Karpas-422 (cell line): Measurements from ENCODE around the gene CACNA1C. TPM values are rescaled to one million over a fixed set of nuclear protein-coding genes. Genes with fewer than 3 reads are reported as not detected.

ENCODE experiments used
- DNase-seq: peaks from one replicate; pipeline ENCODE4 v3.0.0-alpha.2; 2015
- H2AFZ ChIP-seq: fragments of 200-600 bp; sonication (generic); 2 replicates; pipeline ENCODE4 v1.6.1; 2014; ENCODE audit warnings: antibody characterized with exemption, low read length, mixed read lengths
- H3K27ac ChIP-seq: fragments of 200-600 bp; sonication (generic); 2 replicates; pipeline ENCODE4 v1.5.1; 2014; ENCODE audit warnings: mild to moderate bottlenecking, low read length, moderate library complexity
- H3K27me3 ChIP-seq: fragments of 200-600 bp; sonication (generic); 2 replicates; pipeline ENCODE4 v1.6.1; 2014; ENCODE audit warnings: low read length, mixed read lengths
- H3K36me3 ChIP-seq: fragments of 200-600 bp; sonication (generic); 2 replicates; pipeline ENCODE4 v1.6.1; 2014; ENCODE audit warnings: low read length, mixed read lengths; ENCODE audit not compliant: insufficient read depth
- H3K4me1 ChIP-seq: fragments of 200-600 bp; sonication (generic); 2 replicates; pipeline ENCODE4 v1.6.1; 2014; ENCODE audit warnings: mild to moderate bottlenecking, low read length, mixed read lengths
- H3K4me2 ChIP-seq: fragments of 200-600 bp; sonication (generic); 2 replicates; pipeline ENCODE4 v1.6.1; 2014; ENCODE audit warnings: low read length, low read depth, mild to moderate bottlenecking; ENCODE audit not compliant: poor library complexity, severe bottlenecking
- H3K4me3 ChIP-seq: fragments of 200-600 bp; sonication (generic); 2 replicates; pipeline ENCODE4 v1.5.1; 2014; ENCODE audit warnings: mild to moderate bottlenecking, antibody characterized with exemption, low read length, mixed read lengths
- H3K79me2 ChIP-seq: fragments of 200-600 bp; sonication (generic); 2 replicates; pipeline ENCODE4 v1.6.1; 2014; ENCODE audit warnings: mild to moderate bottlenecking, low read length, mixed read lengths
- H3K9ac ChIP-seq: fragments of 200-600 bp; sonication (generic); 2 replicates; pipeline ENCODE4 v1.6.0; 2014; ENCODE audit warnings: low read length
- H3K9me2 ChIP-seq: fragments of 200-600 bp; sonication (generic), shearing (Covaris generic); replicated peaks from 2 replicates; pipeline ENCODE4 v1.6.0; 2014; ENCODE audit warnings: mild to moderate bottlenecking, low read length, moderate library complexity; ENCODE audit not compliant: insufficient read depth
- H3K9me3 ChIP-seq: fragments of 300-700, 200-600 bp; sonication (generic); 2 replicates; pipeline ENCODE4 v1.6.1; 2014; ENCODE audit warnings: low read length, mixed read lengths
- H4K20me1 ChIP-seq: fragments of 200-600 bp; sonication (generic); 2 replicates; pipeline ENCODE4 v1.6.1; 2014; ENCODE audit warnings: mild to moderate bottlenecking, antibody characterized with exemption, low read length, low read depth; ENCODE audit not compliant: insufficient read depth
- total RNA-seq: library from RNA; depleted of rRNA; stranded (reverse); fragments of >200 nt; shearing (Covaris generic); gene quantifications from 2 replicates; pipeline ENCODE4 v1.2.3, GENCODE V29; 2014; ENCODE audit warnings: low replicate concordance

CACNA1C gene
- total RNA-seq, 1 experiment from 2014 or later: 0.11 TPM

- Histone ChIP-seq H3K79me2 (no peaks in the 10 kb centered on the region), H3K27me3 (no peaks in the 10 kb centered on the region), H3K27ac (no peak overlapping the region), H3K9ac (no peak overlapping the region), H4K20me1 (no peaks in the 10 kb centered on the region), H2AFZ (no peak overlapping the region), H3K4me1 (no peaks in the 10 kb centered on the region), H3K4me3 (no peak overlapping the region), H3K9me2 (no peaks in the 10 kb centered on the region), H3K36me3 (no peaks in the 10 kb centered on the region), H3K4me2 (no peak overlapping the region), H3K9me3 (no peaks in the 10 kb centered on the region)
- no peak for DNase-seq
Measured at GRCh38 chr12:2027351-2027750, 25.4 kb upstream of the CACNA1C start.

DNA sequence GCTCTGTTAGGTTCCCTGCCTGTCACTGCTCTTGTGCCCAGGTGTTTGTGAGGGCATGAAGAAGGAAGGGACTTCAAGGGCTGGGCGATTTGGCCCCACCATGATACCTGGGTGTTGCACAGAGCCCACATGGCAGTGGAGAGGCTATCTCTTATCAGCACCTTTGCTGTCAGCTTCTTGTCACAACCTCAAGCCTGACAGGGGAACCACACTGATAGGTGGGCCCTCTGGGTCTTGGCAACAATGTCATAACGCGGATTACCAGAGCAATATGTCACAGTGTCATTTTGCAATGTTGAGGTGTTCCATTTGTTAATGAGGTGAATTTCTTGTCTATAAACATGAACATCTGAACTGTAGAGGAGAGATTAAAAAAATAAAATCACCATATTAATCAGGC lies 22.9 kb upstream of the CACNA1C start:
- Histone ChIP-seq H3K79me2 (no peaks in the 10 kb centered on the region), H3K27ac (no peak overlapping the region), H2AFZ (no peak overlapping the region), H3K9me2 (no peaks in the 10 kb centered on the region), H3K4me2 (no peak overlapping the region), H3K4me1 (peaks cover 5% of the 10 kb centered on the region), H4K20me1 (no peaks in the 10 kb centered on the region), H3K27me3 (no peaks in the 10 kb centered on the region), H3K36me3 (no peaks in the 10 kb centered on the region), H3K9me3 (no peaks in the 10 kb centered on the region), H3K9ac (no peak overlapping the region), H3K4me3 (no peak overlapping the region)
- DNase-seq: no peak

DNA sequence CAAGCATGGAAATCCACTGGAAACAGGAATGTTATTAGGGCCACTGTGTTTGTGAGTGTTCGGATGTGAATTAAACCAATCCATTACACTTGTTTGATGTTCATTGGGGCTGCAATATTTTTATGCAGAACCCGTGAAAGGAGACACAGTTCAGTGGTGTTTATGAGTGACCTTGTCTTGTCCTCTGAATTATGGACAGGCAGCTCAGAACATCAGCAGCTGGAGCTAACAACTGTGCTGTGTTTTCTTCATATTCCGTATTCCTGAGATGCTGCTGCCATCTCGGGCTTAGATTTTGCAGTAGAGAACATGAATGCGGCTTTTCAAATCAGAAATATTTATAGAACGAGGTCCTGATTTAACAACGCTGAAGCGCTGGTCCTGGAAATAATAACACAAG lies 20.3 kb upstream of the CACNA1C start:
- H3K27ac ChIP-seq: no peak overlapping the region
- H4K20me1 ChIP-seq: no peaks in the 10 kb centered on the region
- no peaks in the 10 kb centered on the region for H3K36me3 ChIP-seq
- H3K27me3 ChIP-seq: no peaks in the 10 kb centered on the region
- no peak overlapping the region for H3K9ac ChIP-seq
- H3K79me2 ChIP-seq: no peaks in the 10 kb centered on the region
- no peaks in the 10 kb centered on the region for H3K9me3 ChIP-seq
- H2AFZ ChIP-seq: no peak overlapping the region
- DNase-seq: no peak
- H3K4me1 ChIP-seq: peaks cover 11% of the 10 kb centered on the region
- no peaks in the 10 kb centered on the region for H3K9me2 ChIP-seq
- H3K4me3 ChIP-seq: no peak overlapping the region
- no peak overlapping the region for H3K4me2 ChIP-seq

GRCh38 chr12:2034633-2035430 lies 18.0 kb upstream of the CACNA1C start:
- Histone ChIP-seq H3K9ac (peak overlapping the region; percentile 60), H2AFZ (peak overlapping the region; percentile 89), H4K20me1 (no peaks in the 10 kb centered on the region), H3K27me3 (no peaks in the 10 kb centered on the region), H3K27ac (no peak overlapping the region), H3K4me2 (peak overlapping the region; percentile 67), H3K36me3 (no peaks in the 10 kb centered on the region), H3K4me1 (peaks cover 11% of the 10 kb centered on the region), H3K9me2 (no peaks in the 10 kb centered on the region), H3K9me3 (no peaks in the 10 kb centered on the region), H3K4me3 (peak overlapping the region; percentile 60), H3K79me2 (no peaks in the 10 kb centered on the region)
- peak; percentile 96 for DNase-seq

DNA sequence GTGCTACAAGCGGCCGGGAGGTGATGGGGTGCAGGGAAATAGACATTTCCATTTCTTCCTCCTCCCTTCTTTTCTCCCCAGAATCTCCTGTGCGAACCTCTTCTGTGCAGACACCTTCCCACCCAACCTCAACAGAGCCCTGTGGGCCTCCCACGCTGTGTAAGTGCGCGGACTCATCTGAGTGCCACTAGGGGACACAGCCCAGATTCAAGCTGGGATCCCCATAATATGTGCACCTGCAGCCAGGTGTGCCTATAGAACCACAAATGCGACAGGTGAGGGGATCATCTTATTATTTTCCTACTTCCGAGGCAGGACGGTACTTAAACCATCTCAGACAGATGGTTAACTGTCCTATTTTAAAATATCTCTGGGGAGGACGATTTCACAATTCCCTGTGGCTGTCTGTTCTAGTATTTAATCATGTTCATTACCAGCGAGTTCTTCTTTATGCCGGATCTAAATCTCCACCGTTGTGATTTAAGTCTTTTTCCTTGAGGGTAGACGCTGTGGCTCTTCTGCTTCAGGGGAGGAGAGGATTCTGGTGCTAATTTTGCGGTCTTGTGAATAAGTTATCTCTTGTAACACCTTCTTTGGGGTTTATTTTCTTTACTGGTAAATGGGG lies 17.2 kb upstream of the CACNA1C start:
- H3K9me2 ChIP-seq: no peaks in the 10 kb centered on the region
- peak overlapping the region; percentile 89 for H2AFZ ChIP-seq
- peak overlapping the region; percentile 67 for H3K4me2 ChIP-seq
- H3K9me3 ChIP-seq: no peaks in the 10 kb centered on the region
- H4K20me1 ChIP-seq: no peaks in the 10 kb centered on the region
- H3K9ac ChIP-seq: peak overlapping the region; percentile 60
- H3K27me3 ChIP-seq: no peaks in the 10 kb centered on the region
- H3K79me2 ChIP-seq: no peaks in the 10 kb centered on the region
- no peaks in the 10 kb centered on the region for H3K36me3 ChIP-seq
- DNase-seq: no peak
- peaks cover 11% of the 10 kb centered on the region for H3K4me1 ChIP-seq
- no peak overlapping the region for H3K27ac ChIP-seq
- H3K4me3 ChIP-seq: peak overlapping the region; percentile 60

GRCh38 chr12:2039034-2039433 lies 13.8 kb upstream of the CACNA1C start:
- H3K27me3 ChIP-seq: no peaks in the 10 kb centered on the region

GRCh38 chr12:2043054-2043453 lies 9.7 kb upstream of the CACNA1C start:
- H2AFZ ChIP-seq: no peak overlapping the region
- DNase-seq: no peak
- H3K27ac ChIP-seq: no peak overlapping the region
- no peaks in the 10 kb centered on the region for H4K20me1 ChIP-seq
- no peaks in the 10 kb centered on the region for H3K27me3 ChIP-seq
- H3K79me2 ChIP-seq: no peaks in the 10 kb centered on the region
- no peaks in the 10 kb centered on the region for H3K36me3 ChIP-seq
- no peaks in the 10 kb centered on the region for H3K4me1 ChIP-seq
- no peaks in the 10 kb centered on the region for H3K9me2 ChIP-seq
- H3K4me3 ChIP-seq: no peak overlapping the region
- H3K4me2 ChIP-seq: no peak overlapping the region
- no peaks in the 10 kb centered on the region for H3K9me3 ChIP-seq
- H3K9ac ChIP-seq: no peak overlapping the region

More at GRCh38 chr12:2039034-2039433, 13.8 kb upstream of the CACNA1C start:
- Histone ChIP-seq H3K27ac (no peak overlapping the region), H3K9me3 (no peaks in the 10 kb centered on the region), H3K4me3 (no peak overlapping the region), H4K20me1 (no peaks in the 10 kb centered on the region), H3K4me2 (no peak overlapping the region), H3K9me2 (no peaks in the 10 kb centered on the region), H2AFZ (no peak overlapping the region), H3K79me2 (no peaks in the 10 kb centered on the region), H3K9ac (no peak overlapping the region), H3K36me3 (no peaks in the 10 kb centered on the region), H3K4me1 (peaks cover 11% of the 10 kb centered on the region)
- no peak for DNase-seq

- Histone ChIP-seq H3K36me3 (no peaks in the 10 kb centered on the region), H3K9me2 (no peaks in the 10 kb centered on the region), H2AFZ (no peak overlapping the region), H3K4me1 (no peaks in the 10 kb centered on the region), H4K20me1 (no peaks in the 10 kb centered on the region), H3K4me3 (no peak overlapping the region), H3K27me3 (no peaks in the 10 kb centered on the region), H3K4me2 (no peak overlapping the region), H3K27ac (no peak overlapping the region), H3K79me2 (no peaks in the 10 kb centered on the region), H3K9me3 (no peaks in the 10 kb centered on the region), H3K9ac (no peak overlapping the region)
- DNase-seq: no peak
Measured at GRCh38 chr12:2044165-2044564, 8.6 kb upstream of the CACNA1C start.
